HEK293 (cell line): ENCODE data around the gene CKAP4.
A peak's percentile ranks its signal among the peaks of the same experiment; 100 is the strongest.

Experiments used
- CTCF ChIA-PET: fragments of 350-600 bp; formaldehyde crosslinking; extraction: SDS; loops from one replicate; lab custom pipeline; 2021; ENCODE audit warnings: antibody characterized with exemption; lab: Yijun Ruan, JAX
- POLR2A ChIA-PET: fragments of 300-600 bp; formaldehyde crosslinking; extraction: SDS; loops from one replicate; lab custom pipeline; 2020; ENCODE audit warnings: antibody characterized with exemption, inconsistent platforms; lab: Yijun Ruan, JAX
- H3K27ac ChIP-seq: fragments of 200-500 bp; sonication (Bioruptor generic); 2 replicates; pipeline ENCODE4 v1.5.1; 2014; ENCODE audit warnings: low read depth, low read length, control low read depth, inconsistent platforms; ENCODE audit errors: extremely low read depth
- H3K36me3 ChIP-seq, 2 experiments: fragments of 200-500 bp in 1 of 2; sonication (Bioruptor generic) in 1 of 2; 1 replicate in 1 of 2; 2 replicates in 1 of 2; pipeline ENCODE4 v1.5.1; 2014 to 2017; ENCODE audit warnings: inconsistent platforms in 2 of 2, low read length in 2 of 2; ENCODE audit not compliant: control insufficient read depth in 2 of 2, insufficient read depth in 1 of 2
- H3K4me1 ChIP-seq: fragments of 200-500 bp; sonication (Bioruptor generic); 2 replicates; pipeline ENCODE4 v1.5.1; 2014; ENCODE audit warnings: mild to moderate bottlenecking, low read length, inconsistent platforms; ENCODE audit not compliant: control insufficient read depth, insufficient read depth
- H3K4me3 ChIP-seq: 2 replicates; pipeline ENCODE4 v1.5.1; 2011; ENCODE audit warnings: low read depth, mild to moderate bottlenecking, control low read depth, low read length, moderate library complexity
- H3K9me3 ChIP-seq: fragments of 200-500 bp; sonication (Bioruptor generic); 2 replicates; pipeline ENCODE4 v1.5.1; 2014; ENCODE audit warnings: low read depth, low read length, inconsistent platforms; ENCODE audit not compliant: control insufficient read depth, insufficient read depth
- YY2 ChIP-seq: fragments of 450-650 bp; formaldehyde crosslinking; IDR thresholded peaks from 2 replicates; pipeline ENCODE4 v1.5.1; 2016; ENCODE audit warnings: missing biosample characterization, missing genetic modification characterization
- ZBTB17 ChIP-seq: fragments of 450-650 bp; formaldehyde crosslinking; IDR thresholded peaks from 2 replicates; pipeline ENCODE4 v1.5.1; 2016; ENCODE audit warnings: missing biosample characterization, missing genetic modification characterization
- ZNF132 ChIP-seq: fragments of 450-650 bp; formaldehyde crosslinking; IDR thresholded peaks from 2 replicates; pipeline ENCODE4 v1.5.1; 2017; ENCODE audit warnings: missing biosample characterization, missing genetic modification characterization, borderline replicate concordance
- ZNF155 ChIP-seq: fragments of 450-650 bp; formaldehyde crosslinking; IDR thresholded peaks from 2 replicates; pipeline ENCODE4 v1.5.1; 2016; ENCODE audit warnings: missing biosample characterization, missing genetic modification characterization
- ZNF23 ChIP-seq: fragments of 450-650 bp; formaldehyde crosslinking; IDR thresholded peaks from 2 replicates; pipeline ENCODE4 v1.5.1; 2016; ENCODE audit warnings: missing biosample characterization, missing genetic modification characterization, borderline replicate concordance
- ZNF311 ChIP-seq: fragments of 450-650 bp; formaldehyde crosslinking; IDR thresholded peaks from 2 replicates; pipeline ENCODE4 v1.5.1; 2017; ENCODE audit warnings: missing biosample characterization, missing genetic modification characterization, borderline replicate concordance
- ZNF350 ChIP-seq: fragments of 450-650 bp; formaldehyde crosslinking; IDR thresholded peaks from 2 replicates; pipeline ENCODE4 v1.5.0; 2017; ENCODE audit warnings: missing biosample characterization, mild to moderate bottlenecking, missing genetic modification characterization
- ZNF521 ChIP-seq: fragments of 450-650 bp; formaldehyde crosslinking; IDR thresholded peaks from 2 replicates; pipeline ENCODE4 v1.5.1; 2017; ENCODE audit warnings: missing biosample characterization, mild to moderate bottlenecking, missing genetic modification characterization
- ZNF544 ChIP-seq: fragments of 450-650 bp; formaldehyde crosslinking; IDR thresholded peaks from 2 replicates; pipeline ENCODE4 v1.5.0; 2017; ENCODE audit warnings: missing biosample characterization, missing genetic modification characterization
- ZNF561 ChIP-seq: fragments of 450-650 bp; IDR thresholded peaks from 2 replicates; pipeline ENCODE4 v1.5.1; 2018; ENCODE audit warnings: missing biosample characterization, missing genetic modification characterization, borderline replicate concordance
- TF ChIP-seq, protein P1 (sequence below): fragments of 450-650 bp; formaldehyde crosslinking; IDR thresholded peaks from 2 replicates; pipeline ENCODE4 v1.5.1; 2016; ENCODE audit warnings: missing biosample characterization, missing genetic modification characterization
- TF ChIP-seq, protein P2 (sequence below): fragments of 450-650 bp; formaldehyde crosslinking; IDR thresholded peaks from 2 replicates; pipeline ENCODE4 v1.5.1; 2016; ENCODE audit warnings: missing biosample characterization, missing genetic modification characterization
- TF ChIP-seq, protein P3 (sequence below): fragments of 450-650 bp; formaldehyde crosslinking; IDR thresholded peaks from 2 replicates; pipeline ENCODE4 v1.5.1; 2016; ENCODE audit warnings: missing biosample characterization, missing genetic modification characterization, borderline replicate concordance
- TF ChIP-seq, protein P4 (sequence below): IDR thresholded peaks from 2 replicates; pipeline ENCODE4 v1.6.1; 2011; ENCODE audit warnings: mild to moderate bottlenecking, low read depth, low read length, borderline replicate concordance
- TF ChIP-seq, protein P5 (sequence below): fragments of 450-650 bp; formaldehyde crosslinking; IDR thresholded peaks from 2 replicates; pipeline ENCODE4 v1.5.1; 2016; ENCODE audit warnings: missing biosample characterization, missing genetic modification characterization
- TF ChIP-seq, protein P6 (sequence below): fragments of 450-650 bp; formaldehyde crosslinking; IDR thresholded peaks from 2 replicates; pipeline ENCODE4 v1.5.1; 2016; ENCODE audit warnings: missing biosample characterization, missing genetic modification characterization

The CKAP4 gene

DNA sequence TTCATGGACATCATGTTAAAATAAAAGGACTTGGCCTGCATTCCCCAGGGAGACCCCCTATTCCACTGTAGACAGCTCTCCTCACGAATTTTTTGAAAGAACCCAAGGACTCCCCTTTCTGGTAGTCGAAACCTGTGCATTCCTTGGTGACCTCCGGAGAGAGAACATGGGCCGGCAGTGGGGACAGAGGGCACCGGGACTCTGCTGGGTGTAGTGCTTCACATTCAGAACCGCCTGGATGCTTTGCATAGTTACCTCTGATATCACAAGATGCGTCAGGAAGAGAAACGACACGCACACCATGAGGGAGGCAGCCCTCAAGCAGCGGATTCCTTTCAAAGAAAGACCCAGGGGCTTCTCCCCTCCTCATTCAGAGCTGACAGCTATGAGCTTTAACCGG is 9.7 kb downstream of the CKAP4 start:
- POLR2A ChIA-PET = no interaction called here
- Histone ChIP-seq H3K27ac (no peak overlapping the region), H3K4me3 (no peak overlapping the region), H3K4me1 (no peaks in the 10 kb centered on the region), H3K9me3 (no peaks in the 10 kb centered on the region), H3K36me3 (peaks cover 10 to 50% of the 10 kb centered on the region in 2 experiments)
- TF ChIP-seq YY2 (tag by site-specific recombination) (no peak), ZNF132 (tag by site-specific recombination) (no peak), ZNF521 (tag by site-specific recombination) (no peak), ZNF311 (tag by site-specific recombination) (no peak)
- TF ChIP-seq, protein P1, sequence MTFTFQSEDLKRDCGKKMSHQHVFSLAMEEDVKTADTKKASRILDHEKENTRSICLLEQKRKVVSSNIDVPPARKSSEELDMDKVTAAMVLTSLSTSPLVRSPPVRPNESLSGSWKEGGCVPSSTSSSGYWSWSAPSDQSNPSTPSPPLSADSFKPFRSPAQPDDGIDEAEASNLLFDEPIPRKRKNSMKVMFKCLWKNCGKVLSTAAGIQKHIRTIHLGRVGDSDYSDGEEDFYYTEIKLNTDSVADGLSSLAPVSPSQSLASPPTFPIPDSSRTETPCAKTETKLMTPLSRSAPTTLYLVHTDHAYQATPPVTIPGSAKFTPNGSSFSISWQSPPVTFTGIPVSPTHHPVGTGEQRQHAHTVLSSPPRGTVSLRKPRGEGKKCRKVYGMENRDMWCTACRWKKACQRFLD (tag by site-specific recombination) = no peak
- TF ChIP-seq, protein P2, sequence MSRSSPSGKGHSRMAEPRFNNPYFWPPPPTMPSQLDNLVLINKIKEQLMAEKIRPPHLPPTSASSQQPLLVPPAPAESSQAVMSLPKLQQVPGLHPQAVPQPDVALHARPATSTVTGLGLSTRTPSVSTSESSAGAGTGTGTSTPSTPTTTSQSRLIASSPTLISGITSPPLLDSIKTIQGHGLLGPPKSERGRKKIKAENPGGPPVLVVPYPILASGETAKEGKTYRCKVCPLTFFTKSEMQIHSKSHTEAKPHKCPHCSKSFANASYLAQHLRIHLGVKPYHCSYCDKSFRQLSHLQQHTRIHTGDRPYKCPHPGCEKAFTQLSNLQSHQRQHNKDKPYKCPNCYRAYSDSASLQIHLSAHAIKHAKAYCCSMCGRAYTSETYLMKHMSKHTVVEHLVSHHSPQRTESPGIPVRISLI (tag by site-specific recombination) = peak; percentile 2; the same call in 1 of the 2 replicates
- TF ChIP-seq, protein P3, sequence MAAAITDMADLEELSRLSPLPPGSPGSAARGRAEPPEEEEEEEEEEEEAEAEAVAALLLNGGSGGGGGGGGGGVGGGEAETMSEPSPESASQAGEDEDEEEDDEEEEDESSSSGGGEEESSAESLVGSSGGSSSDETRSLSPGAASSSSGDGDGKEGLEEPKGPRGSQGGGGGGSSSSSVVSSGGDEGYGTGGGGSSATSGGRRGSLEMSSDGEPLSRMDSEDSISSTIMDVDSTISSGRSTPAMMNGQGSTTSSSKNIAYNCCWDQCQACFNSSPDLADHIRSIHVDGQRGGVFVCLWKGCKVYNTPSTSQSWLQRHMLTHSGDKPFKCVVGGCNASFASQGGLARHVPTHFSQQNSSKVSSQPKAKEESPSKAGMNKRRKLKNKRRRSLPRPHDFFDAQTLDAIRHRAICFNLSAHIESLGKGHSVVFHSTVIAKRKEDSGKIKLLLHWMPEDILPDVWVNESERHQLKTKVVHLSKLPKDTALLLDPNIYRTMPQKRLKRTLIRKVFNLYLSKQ = no peak
- CTCF ChIA-PET = interaction anchor here (1.0 to 1.4 kb wide), 2 partner anchors 11 to 44 kb away, joined by 6 to 9 read pairs; no protein-coding TSS in a partner anchor

GRCh38 chr12:106235770-106236169 is 12.1 kb downstream of the CKAP4 start:
- peaks cover 9 to 33% of the 10 kb centered on the region in 2 experiments; a peak in 2 of 3 replicates for H3K36me3 ChIP-seq
- ChIA-PET CTCF (interaction anchor here (2.0 kb wide), 1 partner anchor 12 kb away, joined by 5 read pairs; no protein-coding TSS in a partner anchor), POLR2A (no interaction called here)
- no peak overlapping the region for H3K4me3 ChIP-seq
- no peak overlapping the region for H3K27ac ChIP-seq
- no peaks in the 10 kb centered on the region for H3K4me1 ChIP-seq
- H3K9me3 ChIP-seq = no peaks in the 10 kb centered on the region
- no peak for TF ChIP-seq ZBTB17 (tag by site-specific recombination)
- TF ChIP-seq, protein P4, sequence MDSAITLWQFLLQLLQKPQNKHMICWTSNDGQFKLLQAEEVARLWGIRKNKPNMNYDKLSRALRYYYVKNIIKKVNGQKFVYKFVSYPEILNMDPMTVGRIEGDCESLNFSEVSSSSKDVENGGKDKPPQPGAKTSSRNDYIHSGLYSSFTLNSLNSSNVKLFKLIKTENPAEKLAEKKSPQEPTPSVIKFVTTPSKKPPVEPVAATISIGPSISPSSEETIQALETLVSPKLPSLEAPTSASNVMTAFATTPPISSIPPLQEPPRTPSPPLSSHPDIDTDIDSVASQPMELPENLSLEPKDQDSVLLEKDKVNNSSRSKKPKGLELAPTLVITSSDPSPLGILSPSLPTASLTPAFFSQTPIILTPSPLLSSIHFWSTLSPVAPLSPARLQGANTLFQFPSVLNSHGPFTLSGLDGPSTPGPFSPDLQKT = no peak
- TF ChIP-seq ZNF561 (tag by site-specific recombination) = no peak
- TF ChIP-seq, protein P5, sequence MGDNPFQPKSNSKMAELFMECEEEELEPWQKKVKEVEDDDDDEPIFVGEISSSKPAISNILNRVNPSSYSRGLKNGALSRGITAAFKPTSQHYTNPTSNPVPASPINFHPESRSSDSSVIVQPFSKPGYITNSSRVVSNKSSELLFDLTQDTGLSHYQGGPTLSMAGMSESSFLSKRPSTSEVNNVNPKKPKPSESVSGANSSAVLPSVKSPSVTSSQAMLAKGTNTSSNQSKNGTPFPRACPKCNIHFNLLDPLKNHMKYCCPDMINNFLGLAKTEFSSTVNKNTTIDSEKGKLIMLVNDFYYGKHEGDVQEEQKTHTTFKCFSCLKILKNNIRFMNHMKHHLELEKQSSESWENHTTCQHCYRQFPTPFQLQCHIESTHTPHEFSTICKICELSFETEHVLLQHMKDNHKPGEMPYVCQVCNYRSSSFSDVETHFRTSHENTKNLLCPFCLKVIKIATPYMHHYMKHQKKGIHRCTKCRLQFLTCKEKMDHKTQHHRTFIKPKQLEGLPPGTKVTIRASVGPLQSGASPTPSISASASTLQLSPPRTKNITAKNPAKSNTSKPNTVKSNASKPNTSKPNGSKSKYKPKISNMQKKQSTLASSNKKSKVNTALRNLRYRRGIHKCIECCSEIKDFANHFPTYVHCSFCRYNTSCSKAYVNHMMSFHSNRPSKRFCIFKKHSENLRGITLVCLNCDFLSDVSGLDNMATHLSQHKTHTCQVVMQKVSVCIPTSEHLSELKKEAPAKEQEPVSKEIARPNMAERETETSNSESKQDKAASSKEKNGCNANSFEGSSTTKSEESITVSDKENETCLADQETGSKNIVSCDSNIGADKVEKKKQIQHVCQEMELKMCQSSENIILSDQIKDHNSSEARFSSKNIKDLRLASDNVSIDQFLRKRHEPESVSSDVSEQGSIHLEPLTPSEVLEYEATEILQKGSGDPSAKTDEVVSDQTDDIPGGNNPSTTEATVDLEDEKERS = no peak
- TF ChIP-seq, protein P6, sequence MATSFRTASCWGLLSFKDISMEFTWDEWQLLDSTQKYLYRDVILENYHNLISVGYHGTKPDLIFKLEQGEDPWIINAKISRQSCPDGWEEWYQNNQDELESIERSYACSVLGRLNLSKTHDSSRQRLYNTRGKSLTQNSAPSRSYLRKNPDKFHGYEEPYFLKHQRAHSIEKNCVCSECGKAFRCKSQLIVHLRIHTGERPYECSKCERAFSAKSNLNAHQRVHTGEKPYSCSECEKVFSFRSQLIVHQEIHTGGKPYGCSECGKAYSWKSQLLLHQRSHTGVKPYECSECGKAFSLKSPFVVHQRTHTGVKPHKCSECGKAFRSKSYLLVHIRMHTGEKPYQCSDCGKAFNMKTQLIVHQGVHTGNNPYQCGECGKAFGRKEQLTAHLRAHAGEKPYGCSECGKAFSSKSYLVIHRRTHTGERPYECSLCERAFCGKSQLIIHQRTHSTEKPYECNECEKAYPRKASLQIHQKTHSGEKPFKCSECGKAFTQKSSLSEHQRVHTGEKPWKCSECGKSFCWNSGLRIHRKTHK (tag by site-specific recombination) = no peak
- no peak for TF ChIP-seq ZNF544
- TF ChIP-seq ZNF350 = no peak
- no peak for TF ChIP-seq ZNF23
- no peak for TF ChIP-seq ZNF155 (tag by site-specific recombination)
